ENCODE measurements around the gene TPSD1.

GRCh38 chr16:1216681-1217400 lies 39.0 kb upstream of the TPSD1 start:
- TF ChIP-seq CTCF (IDR thresholded peaks at IDR 0.05) (no peak), POLR2A (IDR thresholded peaks at IDR 0.05) (no peak)

Measured in uterus (tissue), 2 donors.